OCI-LY1 (cell line): Measurements from ENCODE around the gene CDK16.

ENCODE experiments used
- H2AFZ ChIP-seq: fragments of 200-600 bp; sonication (generic), shearing (Covaris generic); 2 replicates; pipeline ENCODE4 v1.6.0; 2014; ENCODE audit warnings: antibody characterized with exemption, mild to moderate bottlenecking, low read length
- H3F3A ChIP-seq: fragments of 200-600 bp; sonication (generic), shearing (Covaris generic); 2 replicates; pipeline ENCODE4 v1.6.0; 2014; ENCODE audit warnings: mild to moderate bottlenecking, antibody characterized with exemption, low read length, moderate library complexity; ENCODE audit not compliant: insufficient read depth
- H3K27ac ChIP-seq: fragments of 200-600 bp; sonication (generic); 2 replicates; pipeline ENCODE4 v1.5.1; 2014; ENCODE audit warnings: low read length, mixed run types, mild to moderate bottlenecking, low read depth; ENCODE audit not compliant: poor library complexity, severe bottlenecking
- H3K27me3 ChIP-seq: fragments of 200-600 bp; sonication (generic); 2 replicates; pipeline ENCODE4 v1.6.0; 2014; ENCODE audit warnings: antibody characterized with exemption, mild to moderate bottlenecking, low read length, moderate library complexity; ENCODE audit not compliant: insufficient read depth
- H3K36me3 ChIP-seq: fragments of 200-600 bp; sonication (generic); 2 replicates; pipeline ENCODE4 v1.6.1; 2014; ENCODE audit warnings: mild to moderate bottlenecking, antibody characterized with exemption, low read length, moderate library complexity, mixed read lengths; ENCODE audit not compliant: insufficient read depth
- H3K4me1 ChIP-seq: fragments of 200-600 bp; sonication (generic); 2 replicates; pipeline ENCODE4 v1.5.1; 2014; ENCODE audit warnings: mild to moderate bottlenecking, low read length, moderate library complexity; ENCODE audit not compliant: insufficient read depth, severe bottlenecking
- H3K4me2 ChIP-seq: fragments of 200-600 bp; sonication (generic), shearing (Covaris generic); 2 replicates; pipeline ENCODE4 v1.6.1; 2014; ENCODE audit warnings: low read length
- H3K4me3 ChIP-seq: fragments of 200-600 bp; sonication (generic); 2 replicates; pipeline ENCODE4 v1.5.1; 2014; ENCODE audit warnings: low read length, low read depth, mild to moderate bottlenecking, mixed read lengths; ENCODE audit not compliant: poor library complexity, severe bottlenecking
- H3K79me2 ChIP-seq: fragments of 200-600 bp; shearing (Covaris generic); 2 replicates; pipeline ENCODE4 v1.6.1; 2016; ENCODE audit warnings: mixed run types, low read length, mixed read lengths; ENCODE audit not compliant: insufficient read depth
- H3K9ac ChIP-seq: fragments of 200-600 bp; sonication (generic), shearing (Covaris generic); 2 replicates; pipeline ENCODE4 v1.6.1; 2014; ENCODE audit warnings: mild to moderate bottlenecking, low read length, mixed read lengths
- H3K9me2 ChIP-seq: fragments of 200-600 bp; sonication (generic), shearing (Covaris generic); 2 replicates; pipeline ENCODE4 v1.6.1; 2014; ENCODE audit warnings: low read depth, mild to moderate bottlenecking, low read length, mixed read lengths
- H3K9me3 ChIP-seq: fragments of 200-600 bp; shearing (Covaris generic); 2 replicates; pipeline ENCODE4 v1.6.1; 2014; ENCODE audit warnings: low read length, mixed read lengths
- H4K20me1 ChIP-seq: fragments of 200-600 bp; sonication (generic), shearing (Covaris generic); 2 replicates; pipeline ENCODE4 v1.6.0; 2016; ENCODE audit warnings: mild to moderate bottlenecking, low read length; ENCODE audit not compliant: insufficient read depth
- CTCF ChIP-seq: fragments of 200-600 bp; sonication (generic), shearing (Covaris generic); IDR thresholded peaks from 2 replicates; pipeline ENCODE4 v1.5.1; 2017; ENCODE audit warnings: mild to moderate bottlenecking, antibody characterized with exemption, low read length, moderate library complexity, mixed read lengths
- EZH2 ChIP-seq: fragments of 200-600 bp; sonication (generic), shearing (Covaris generic); IDR thresholded peaks from 2 replicates; pipeline ENCODE4 v1.8.0; 2017; ENCODE audit warnings: borderline replicate concordance, mixed run types, mild to moderate bottlenecking, antibody characterized with exemption, low read length, moderate library complexity, mixed read lengths

CDK16 gene

GRCh38 chrX:47226071-47226470 is 7.6 kb downstream of the CDK16 start:
- no peak for TF ChIP-seq CTCF
- TF ChIP-seq EZH2 = no peak
- Histone ChIP-seq H3K27ac (no peak overlapping the region), H3K4me3 (no peak overlapping the region), H3K9ac (no peak overlapping the region), H3K9me3 (no peaks in the 10 kb centered on the region), H2AFZ (no peak overlapping the region), H4K20me1 (no peaks in the 10 kb centered on the region), H3K27me3 (no peaks in the 10 kb centered on the region), H3K36me3 (peaks cover 77% of the 10 kb centered on the region), H3K4me2 (no peak overlapping the region), H3F3A (no peaks in the 10 kb centered on the region), H3K9me2 (no peaks in the 10 kb centered on the region), H3K79me2 (peaks cover 3% of the 10 kb centered on the region), H3K4me1 (no peaks in the 10 kb centered on the region)

- Histone ChIP-seq H3K36me3 (peaks cover 72% of the 10 kb centered on the region), H3K4me2 (no peak overlapping the region), H3K9ac (no peak overlapping the region), H3K9me2 (no peaks in the 10 kb centered on the region), H2AFZ (no peak overlapping the region), H3K79me2 (no peaks in the 10 kb centered on the region; the same call in 1 of the 2 replicates), H3K4me3 (no peak overlapping the region), H3K9me3 (no peaks in the 10 kb centered on the region), H3K4me1 (no peaks in the 10 kb centered on the region), H3F3A (no peaks in the 10 kb centered on the region), H4K20me1 (no peaks in the 10 kb centered on the region), H3K27me3 (no peaks in the 10 kb centered on the region), H3K27ac (no peak overlapping the region)
- TF ChIP-seq EZH2 (no peak), CTCF (no peak)
Measured at GRCh38 chrX:47226531-47227333, 8.3 kb downstream of the CDK16 start.

GRCh38 chrX:47227334-47227583 is 8.8 kb downstream of the CDK16 start:
- H3K27ac ChIP-seq = no peak overlapping the region
- H3K9ac ChIP-seq = no peak overlapping the region
- H3K79me2 ChIP-seq = no peaks in the 10 kb centered on the region
- peaks cover 3% of the 10 kb centered on the region for H3K4me1 ChIP-seq
- H3K36me3 ChIP-seq = peaks cover 68% of the 10 kb centered on the region
- no peaks in the 10 kb centered on the region for H3K27me3 ChIP-seq
- no peaks in the 10 kb centered on the region for H3K9me3 ChIP-seq
- TF ChIP-seq CTCF = no peak
- TF ChIP-seq EZH2 = no peak
- H3K9me2 ChIP-seq = no peaks in the 10 kb centered on the region
- no peak overlapping the region for H3K4me3 ChIP-seq
- no peak overlapping the region for H3K4me2 ChIP-seq
- no peak overlapping the region for H2AFZ ChIP-seq
- H3F3A ChIP-seq = peaks cover 1% of the 10 kb centered on the region; the same call in 1 of the 2 replicates
- no peaks in the 10 kb centered on the region for H4K20me1 ChIP-seq
